ENCODE data around the gene CCDC136. TPM values are rescaled to one million over a fixed set of nuclear protein-coding genes. Genes with fewer than 3 reads are reported as not detected.

Gene CCDC136
- 0.40 TPM for total RNA-seq

DNA sequence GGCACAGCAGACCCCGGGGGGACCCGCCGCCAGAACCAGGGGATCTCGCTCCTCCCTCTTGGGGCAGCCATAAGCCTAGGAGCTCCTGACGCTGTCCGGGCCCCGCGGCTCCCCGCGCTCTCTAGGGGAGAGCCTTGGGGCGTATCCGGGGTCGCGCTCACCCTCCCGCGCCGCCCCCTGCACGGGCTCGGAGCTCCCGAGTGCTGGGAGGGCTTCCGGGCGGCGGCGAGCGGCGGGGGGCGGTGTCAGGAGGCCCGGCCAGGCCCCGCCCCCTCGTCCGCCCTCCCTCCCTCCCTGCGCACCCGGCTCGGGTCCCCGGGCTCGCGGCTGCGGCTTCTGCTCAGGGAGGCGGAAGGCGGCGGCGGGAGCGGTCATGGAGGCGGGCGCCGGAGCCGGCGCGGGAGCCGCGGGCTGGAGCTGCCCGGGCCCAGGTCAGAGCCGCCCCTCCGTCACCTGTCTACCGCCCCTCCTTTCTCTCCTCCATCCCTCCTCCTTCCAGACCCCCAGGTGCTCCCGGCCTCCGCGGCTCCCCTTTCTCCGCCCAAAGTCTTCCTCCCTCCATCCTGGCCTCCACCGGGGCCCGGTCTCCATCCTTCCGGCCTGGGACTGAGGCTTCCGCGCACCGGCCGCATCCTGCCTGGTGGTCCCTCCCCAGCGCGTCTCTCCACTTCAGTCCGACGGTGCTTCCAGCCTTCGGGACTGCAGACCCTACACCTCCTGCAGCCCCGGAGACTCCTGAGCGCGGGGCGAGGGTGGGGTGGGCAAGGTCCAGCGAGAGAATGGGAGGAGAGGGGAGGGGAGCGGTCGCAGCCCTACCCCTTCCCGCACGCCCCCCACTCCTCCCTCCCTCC lies at the start of gene CCDC136:
Gene CCDC136 (plus strand): TSS at position 848 of the 851 bp plus-strand sequence. CDS start 444 bp downstream, outside the sequence.
- peak; percentile 92 for ATAC-seq
- DNase-seq (ENCODE audit: low spot score) = peak; percentile 66

DNA sequence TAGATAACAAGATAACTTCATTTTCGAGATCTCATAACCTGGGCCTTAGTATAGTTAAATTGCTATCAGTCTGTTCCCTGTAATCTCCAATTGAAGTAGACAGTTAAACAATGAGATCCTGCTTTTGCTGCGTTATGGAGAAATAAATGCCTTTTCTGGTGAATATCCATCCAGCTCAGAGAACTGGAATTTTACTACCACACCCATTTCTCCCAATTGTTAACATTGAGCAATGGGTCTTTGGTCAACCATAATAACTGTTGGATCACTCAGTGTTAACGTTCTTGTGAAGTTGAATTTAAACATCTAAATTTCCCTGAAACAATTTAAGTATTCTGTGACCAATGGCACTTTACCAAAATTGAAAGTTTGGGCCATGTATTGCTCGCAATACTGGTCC lies 49.6 kb upstream of the CCDC136 start:
- no peak for ATAC-seq

DNA sequence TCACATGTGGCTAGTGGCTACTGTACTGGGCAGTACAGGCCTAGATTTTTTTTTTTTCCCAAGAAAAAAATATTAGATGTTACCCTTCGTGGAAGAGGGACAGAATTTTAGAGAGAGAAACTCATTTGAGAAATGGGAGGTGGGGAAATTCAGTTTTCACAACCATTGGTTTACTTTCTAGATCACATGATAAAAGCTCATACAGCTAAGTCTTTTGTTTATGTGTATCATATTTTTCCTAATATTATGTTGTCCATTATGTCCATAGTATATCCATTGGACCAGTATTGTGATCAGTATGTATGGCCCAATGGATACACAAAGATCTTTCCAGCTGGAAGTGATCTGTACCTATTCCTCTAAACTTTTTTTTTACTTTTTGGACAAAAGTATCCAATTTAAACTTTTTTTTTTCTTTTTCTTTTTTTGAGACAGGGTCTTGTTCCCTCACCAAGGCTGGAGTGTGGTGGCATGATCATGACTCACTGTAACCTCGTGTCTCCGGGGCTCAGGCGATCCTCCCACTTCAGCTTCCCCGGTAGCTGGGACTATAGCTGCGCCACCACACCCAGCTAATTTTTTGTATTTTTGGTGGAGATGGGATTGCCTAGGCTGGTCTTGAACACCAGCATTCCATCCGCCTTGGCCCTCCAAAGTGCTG lies 48.5 kb upstream of the CCDC136 start:
- ATAC-seq (no peak), DNase-seq (ENCODE audit: low spot score) (no peak)

More for the DNA sequence above, 49.6 kb upstream of the CCDC136 start:
- DNase-seq (ENCODE audit: low spot score) = no peak

DNA sequence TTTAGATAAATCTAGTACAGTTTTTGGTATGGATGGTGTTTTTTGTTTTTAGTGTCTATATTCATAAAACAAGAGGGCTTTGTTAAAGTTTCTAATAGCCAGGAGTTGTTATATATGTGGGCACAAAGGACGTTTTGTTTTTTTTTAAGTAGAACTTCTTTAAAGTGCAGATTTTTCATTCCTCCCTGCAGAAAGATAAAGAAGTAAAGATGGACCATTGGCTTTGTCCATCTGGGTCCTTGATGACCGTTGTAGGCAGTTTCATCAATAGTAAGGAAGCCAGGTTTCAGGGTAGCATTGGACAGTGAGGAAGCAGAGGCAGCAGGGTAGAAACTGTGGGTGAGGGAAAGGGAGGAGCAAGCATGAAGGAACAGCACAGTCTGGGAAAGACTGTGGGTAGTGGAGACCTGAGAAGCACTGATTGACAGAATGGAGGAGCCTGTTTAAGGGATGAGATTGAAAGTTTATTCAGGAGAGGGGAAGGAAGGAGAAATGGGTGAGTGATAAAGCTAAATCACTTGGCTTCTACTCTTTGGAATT lies 47.3 kb upstream of the CCDC136 start:
- ATAC-seq = no peak
- no peak for DNase-seq (ENCODE audit: low spot score)

DNA sequence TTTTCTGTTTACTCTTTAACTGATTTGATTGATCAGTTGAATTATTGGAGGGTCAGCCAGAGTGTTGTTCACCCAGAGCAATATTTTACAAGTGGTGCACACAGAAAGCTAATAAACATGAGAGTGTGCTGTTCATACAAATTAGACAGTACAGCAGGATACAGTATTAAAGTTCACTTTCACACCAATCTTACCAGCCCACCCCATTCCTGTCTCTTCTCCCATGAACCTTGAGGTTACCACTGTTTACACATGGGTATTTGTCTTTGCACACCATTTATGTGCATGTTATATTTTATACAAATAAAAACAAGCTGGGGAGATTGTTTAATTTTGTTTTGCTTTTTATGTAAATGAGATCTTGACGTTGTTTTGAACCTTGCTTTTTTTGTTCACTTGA lies 46.1 kb upstream of the CCDC136 start:
- ATAC-seq (no peak), DNase-seq (ENCODE audit: low spot score) (no peak)

DNA sequence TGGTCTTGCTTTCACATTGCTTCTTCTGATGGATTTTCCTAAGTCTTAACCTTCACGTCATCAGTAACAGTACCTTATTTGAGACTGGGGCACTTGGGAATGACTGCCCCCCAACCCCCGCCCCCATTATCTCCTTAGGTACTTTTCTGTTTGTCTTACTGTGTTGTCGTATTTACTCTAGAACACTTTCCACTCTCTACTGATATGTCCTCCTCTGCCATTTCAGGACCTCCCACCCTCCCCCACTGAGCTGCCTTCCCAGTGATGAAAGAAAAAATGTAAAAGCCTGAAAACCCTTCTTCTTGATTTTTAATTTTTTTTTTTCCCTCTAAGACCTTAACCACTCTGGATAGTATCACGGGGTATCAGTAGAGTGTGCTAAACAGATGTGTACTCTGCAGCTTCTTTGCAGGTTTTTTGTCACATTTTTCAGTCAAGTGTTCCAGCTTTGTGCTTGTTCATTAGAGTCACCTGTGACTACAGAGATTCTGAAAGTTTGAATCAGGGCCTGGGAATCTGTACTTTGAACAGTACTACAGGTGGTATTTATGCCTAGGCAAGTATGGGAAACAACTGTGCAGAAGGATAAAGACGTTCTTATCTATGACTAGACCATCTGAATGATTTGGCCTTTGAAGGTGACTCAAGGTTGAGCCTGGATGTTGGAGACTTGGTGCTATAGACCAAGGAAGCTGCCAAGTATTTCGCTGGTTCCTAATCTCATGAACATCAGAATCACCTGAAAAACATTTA lies 44.3 kb upstream of the CCDC136 start:
- no peak for ATAC-seq
- no peak for DNase-seq (ENCODE audit: low spot score)

DNA sequence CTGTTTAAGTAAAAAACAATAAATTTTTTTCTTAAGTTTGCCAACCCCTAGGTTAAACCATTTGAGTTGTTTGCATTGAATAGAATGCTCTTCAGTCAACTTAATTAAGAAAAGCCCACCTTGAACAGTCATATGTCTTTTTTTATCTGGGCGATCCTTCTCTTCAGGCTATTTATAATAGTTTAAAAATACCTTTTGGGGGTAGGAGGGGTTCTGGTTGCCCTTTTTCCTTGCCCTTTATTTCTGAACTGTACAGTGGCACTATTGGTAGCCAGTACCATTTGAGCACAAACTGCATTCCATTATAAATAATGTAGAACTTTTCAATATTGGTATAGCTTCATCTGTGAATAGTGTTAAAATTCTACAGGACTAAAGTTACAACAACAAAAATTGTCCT lies 39.5 kb upstream of the CCDC136 start:
- ATAC-seq (no peak), DNase-seq (ENCODE audit: low spot score) (no peak)

DNA sequence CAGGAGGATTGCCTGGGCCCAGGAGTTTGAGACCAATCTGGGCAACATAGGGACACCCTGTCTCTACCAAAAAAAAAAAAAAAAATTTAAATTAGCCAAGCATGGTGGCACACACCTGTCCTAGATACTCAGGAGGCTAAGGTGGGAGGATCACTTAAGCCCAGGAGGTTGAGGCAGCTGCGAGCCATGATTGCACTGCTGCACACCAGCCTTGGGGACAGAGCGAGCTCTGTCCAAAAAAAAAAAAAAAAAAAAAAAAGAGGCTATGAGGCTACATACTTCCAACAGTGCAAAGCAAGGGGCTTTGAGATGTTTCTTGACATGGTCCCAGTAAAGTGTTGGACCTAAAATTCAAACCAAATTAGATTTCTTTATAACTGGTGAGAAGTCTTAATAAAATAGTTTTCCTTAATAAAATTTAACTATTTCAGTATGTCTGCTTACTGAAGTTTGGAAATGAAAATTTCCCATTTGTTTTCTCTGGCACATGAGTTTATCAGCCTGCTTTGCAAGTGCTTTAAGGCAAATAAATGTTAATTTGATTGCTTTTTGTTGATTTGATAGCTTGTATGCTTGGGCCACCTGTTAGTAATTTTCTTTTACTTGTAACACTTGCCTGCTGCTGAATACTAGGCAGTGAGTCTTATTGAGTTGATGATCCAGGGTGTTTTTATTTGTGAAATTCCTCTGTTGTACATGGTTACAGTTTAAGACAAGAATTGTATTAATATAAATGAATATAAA lies 36.5 kb upstream of the CCDC136 start:
- no peak for ATAC-seq
- DNase-seq (ENCODE audit: low spot score) = no peak

DNA sequence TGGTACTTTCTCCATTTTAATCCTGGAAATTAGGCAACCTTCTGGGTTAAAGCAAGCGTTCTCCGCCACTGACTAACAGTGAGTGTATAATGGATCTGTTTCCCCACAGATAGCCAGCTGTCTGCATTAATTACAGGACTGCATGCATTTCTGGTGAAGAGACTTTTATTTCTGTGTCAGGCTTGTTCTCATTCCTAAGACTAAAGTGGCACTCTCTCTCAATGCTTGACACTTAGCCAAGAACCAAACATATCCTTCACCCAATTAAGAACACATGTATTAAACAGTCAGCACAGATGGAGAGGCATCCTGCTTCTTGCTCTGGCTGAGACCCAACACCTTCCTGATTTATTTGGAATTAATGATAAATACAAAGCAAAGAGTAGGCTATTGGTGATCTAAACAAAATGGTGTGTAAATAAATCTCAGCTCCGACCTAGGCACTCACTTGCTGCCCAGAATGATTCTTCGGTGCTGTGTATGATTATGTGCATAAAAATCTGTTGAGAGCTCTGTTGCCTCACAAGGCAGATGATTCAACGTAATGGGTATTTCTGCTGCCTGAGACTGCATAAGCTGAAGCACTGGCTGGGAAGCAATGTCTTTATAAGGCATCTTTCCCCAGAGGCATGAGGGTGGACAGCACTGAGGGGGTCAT lies 35.8 kb upstream of the CCDC136 start:
- no peak for DNase-seq (ENCODE audit: low spot score)
- ATAC-seq = no peak

DNA sequence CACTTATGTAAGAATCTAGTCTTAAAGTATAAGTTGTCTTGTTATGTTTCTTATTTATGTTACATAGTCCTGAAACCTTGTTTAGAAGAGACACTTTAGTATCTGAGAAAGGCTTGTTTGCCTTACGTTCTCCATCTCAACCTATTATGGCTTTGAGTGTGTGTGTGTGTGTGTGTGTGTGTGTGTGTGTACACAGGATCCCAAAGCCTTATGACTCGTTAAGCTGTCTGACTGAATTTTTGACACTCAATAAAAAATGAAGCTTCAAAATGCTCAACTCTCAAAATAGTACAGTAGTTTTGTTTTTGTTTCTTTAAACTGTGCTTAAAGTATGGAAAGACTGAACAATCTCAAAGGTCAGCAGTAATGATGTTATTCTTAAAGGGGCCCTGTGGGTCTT lies 34.6 kb upstream of the CCDC136 start:
- DNase-seq (ENCODE audit: low spot score) = no peak
- no peak for ATAC-seq

DNA sequence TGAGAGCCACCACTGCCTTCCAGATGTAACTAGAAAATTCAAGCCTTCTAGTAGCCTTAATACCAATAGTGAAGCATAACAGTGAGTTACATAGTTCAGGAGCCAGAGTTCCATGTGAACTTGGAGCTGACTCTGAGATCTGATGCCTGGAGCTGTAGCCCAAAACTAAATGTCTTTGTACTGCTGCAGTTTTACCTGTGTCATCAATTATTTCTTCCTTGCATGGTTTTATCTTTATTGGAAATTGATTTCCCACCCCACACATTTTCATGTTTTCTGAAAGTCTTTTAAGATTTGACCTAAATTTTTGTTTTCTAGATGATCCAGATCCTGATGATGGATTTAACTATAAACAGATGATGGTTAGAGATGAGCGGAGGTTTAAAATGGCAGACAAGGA lies 33.2 kb upstream of the CCDC136 start:
- ATAC-seq (no peak), DNase-seq (ENCODE audit: low spot score) (no peak)

DNA sequence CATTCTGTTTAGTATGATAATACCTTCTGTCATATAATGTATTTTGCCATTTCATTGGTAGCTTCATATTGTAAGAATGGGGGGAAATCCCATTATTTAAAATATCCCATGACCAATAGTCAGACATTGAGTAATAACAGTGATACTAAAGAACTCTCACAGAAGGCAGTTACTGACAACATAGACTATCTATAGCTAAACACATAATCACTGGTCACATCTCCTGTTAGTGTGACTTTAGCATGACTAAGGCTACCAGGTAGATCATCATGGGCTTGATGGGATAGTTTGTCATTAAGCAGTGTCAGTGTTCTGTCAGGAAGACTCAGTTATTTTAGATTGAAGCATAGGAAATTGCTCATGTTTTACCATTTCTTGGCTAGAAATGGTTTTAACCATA lies 32.5 kb upstream of the CCDC136 start:
- DNase-seq (ENCODE audit: low spot score) (no peak), ATAC-seq (no peak)

DNA sequence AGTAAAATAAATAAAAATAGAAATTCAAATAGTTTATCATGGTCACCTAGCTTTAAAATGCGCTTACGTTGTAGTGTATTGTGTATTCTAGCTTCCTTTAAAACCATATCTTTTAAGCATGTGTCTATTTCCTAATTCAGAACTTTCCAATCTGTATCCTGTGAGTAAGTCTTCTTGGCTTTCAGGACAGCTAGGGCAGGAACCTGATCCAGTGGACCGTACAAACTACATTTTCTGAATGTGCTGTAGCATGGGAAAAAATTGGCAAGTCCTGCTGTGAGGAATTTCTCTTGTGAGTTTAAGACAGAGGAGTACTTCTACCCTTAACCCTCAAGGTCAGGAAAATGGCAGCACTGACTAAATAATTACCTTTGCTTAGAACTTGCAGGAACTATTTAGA lies 28.2 kb upstream of the CCDC136 start:
- no peak for ATAC-seq
- DNase-seq (ENCODE audit: low spot score) = no peak

DNA sequence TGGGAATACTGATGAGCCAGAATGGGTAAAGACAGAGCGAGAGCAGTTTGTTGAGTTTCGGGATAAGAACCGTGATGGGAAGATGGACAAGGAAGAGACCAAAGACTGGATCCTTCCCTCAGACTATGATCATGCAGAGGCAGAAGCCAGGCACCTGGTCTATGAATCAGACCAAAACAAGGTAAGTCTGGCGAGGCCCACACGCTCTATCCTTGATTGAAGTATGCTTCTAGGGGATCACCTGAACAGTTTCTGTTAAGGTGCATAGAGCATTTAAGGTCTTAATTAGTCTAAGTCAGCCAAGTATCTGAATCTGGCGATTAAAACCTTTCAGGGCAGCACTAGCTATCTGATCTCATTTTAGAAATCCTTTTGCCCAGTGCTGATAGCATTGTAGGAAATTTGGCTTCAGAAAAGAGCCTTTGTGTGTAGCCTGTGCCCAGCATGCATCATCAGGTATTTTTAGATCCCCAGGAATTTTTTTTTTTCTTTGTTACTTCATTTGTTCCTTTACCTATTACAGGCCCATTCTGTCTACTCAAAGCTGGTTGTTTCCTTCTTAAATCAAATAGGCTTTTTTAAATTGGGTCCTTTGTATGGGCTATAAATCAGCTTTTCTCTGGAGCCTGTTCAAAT lies 24.2 kb upstream of the CCDC136 start:
- ATAC-seq (no peak), DNase-seq (ENCODE audit: low spot score) (no peak)

DNA sequence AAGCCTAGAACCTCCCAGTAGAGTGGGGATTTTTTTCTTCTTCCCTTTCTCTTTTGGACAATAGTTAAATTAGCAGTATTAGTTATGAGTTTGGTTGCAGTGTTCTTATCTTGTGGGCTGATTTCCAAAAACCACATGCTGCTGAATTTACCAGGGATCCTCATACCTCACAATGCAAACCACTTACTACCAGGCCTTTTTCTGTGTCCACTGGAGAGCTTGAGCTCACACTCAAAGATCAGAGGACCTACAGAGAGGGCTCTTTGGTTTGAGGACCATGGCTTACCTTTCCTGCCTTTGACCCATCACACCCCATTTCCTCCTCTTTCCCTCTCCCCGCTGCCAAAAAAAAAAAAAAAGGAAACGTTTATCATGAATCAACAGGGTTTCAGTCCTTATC lies 21.5 kb upstream of the CCDC136 start:
- DNase-seq (ENCODE audit: low spot score) (no peak), ATAC-seq (no peak)

DNA sequence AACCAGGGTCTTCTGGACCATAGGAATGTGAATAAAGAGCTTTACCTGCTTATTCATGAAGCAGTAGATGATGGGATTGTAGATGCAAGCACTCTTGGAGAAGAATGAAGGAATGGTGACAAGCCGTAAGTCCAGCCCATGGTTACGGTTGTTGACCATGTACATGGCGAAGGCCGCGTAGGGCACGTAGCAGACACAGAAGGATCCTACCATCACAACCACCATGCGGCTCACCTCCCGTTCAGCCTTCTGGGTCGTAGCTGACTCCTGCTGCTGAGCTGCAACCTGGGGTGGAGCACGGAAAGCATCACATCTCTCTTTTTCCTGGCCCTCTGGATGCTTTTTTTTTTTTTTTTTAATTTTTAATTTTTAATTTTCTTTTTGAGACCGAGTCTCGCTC lies 18.2 kb upstream of the CCDC136 start:
- no peak for ATAC-seq
- no peak for DNase-seq (ENCODE audit: low spot score)

DNA sequence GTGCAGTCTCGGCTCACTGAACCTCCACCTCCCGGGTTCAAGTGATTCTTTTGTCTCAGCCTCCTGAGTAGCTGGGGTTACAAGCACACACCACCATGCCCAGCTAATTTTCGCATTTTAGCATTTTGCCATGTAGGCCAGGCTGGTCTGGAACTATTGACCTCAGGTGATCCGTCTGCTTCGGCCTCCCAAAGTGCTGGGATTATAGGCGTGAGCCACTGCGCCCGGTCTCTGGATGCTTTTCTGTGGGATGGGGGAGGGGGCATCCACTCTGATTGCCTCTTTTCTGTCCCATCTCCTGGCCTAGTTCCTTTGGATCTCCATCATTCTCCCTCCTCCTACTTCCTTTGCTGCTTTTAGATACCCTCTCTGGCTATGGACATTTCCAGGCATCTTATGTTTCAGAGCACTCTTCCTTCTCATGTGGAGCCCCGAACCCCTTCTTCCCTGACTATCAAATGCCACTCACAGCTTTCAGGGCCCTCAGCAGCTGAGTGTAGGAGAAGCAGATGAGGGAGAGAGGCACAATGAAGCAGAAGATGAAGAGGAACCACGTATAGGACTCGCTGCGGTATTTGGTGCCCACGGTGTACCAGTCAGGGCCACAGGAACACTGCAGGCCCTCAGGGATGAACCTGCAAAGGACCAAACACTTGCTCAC lies 17.6 kb upstream of the CCDC136 start:
- ATAC-seq = peak; percentile 14
- DNase-seq (ENCODE audit: low spot score) = no peak

DNA sequence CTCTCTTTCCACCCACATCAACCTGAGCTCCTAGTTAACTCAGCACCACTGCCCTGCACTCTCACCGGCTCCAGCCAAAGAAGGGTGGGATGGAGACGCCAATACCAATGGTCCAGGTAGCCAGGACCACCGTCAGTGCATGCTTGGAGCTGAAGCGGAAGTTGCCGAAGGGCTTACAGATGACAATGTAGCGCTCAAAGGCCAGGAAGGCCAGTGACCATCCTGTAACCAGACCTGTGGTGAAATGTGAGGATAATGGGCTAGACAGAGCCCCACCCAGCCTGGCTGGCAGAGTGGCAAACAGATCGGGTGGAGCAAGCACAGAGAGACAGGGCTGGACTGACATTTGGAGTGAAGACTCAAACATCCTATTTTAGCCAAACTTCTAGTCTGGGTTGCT lies 16.8 kb upstream of the CCDC136 start:
- peak; percentile 47 for ATAC-seq
- no peak for DNase-seq (ENCODE audit: low spot score)

Data from left lobe of liver (tissue), 2 donors.